ENCODE results near the gene SNTG2. TPM values are rescaled to one million over a fixed set of nuclear protein-coding genes. Genes with fewer than 3 reads are reported as not detected.

SNTG2 gene
- total RNA-seq, 2 experiments from 2014 or later = 0.52 to 1.1 TPM

- CTCF ChIA-PET = no interaction called here
Measured at GRCh38 chr2:1159013-1159412, 208.4 kb downstream of the SNTG2 start.

GRCh38 chr2:1162246-1162645 lies 211.6 kb downstream of the SNTG2 start:
- ChIA-PET POLR2A (no interaction called here), CTCF (no interaction called here)

More at GRCh38 chr2:1159013-1159412, 208.4 kb downstream of the SNTG2 start:
- POLR2A ChIA-PET = no interaction called here

GRCh38 chr2:1162768-1163584 lies 212.3 kb downstream of the SNTG2 start:
- POLR2A ChIA-PET = no interaction called here
- CTCF ChIA-PET = no interaction called here

- ChIA-PET POLR2A (no interaction called here), CTCF (no interaction called here)
Measured at GRCh38 chr2:1166976-1167375, 216.3 kb downstream of the SNTG2 start.

GRCh38 chr2:1168846-1169245 lies 218.2 kb downstream of the SNTG2 start:
- CTCF ChIA-PET = no interaction called here
- POLR2A ChIA-PET = no interaction called here

- POLR2A ChIA-PET = no interaction called here
- CTCF ChIA-PET = no interaction called here
Measured at GRCh38 chr2:1169291-1169949, 218.8 kb downstream of the SNTG2 start.

GRCh38 chr2:1170241-1170640 lies 219.6 kb downstream of the SNTG2 start:
- POLR2A ChIA-PET = no interaction called here
- CTCF ChIA-PET = no interaction called here

- POLR2A ChIA-PET = no interaction called here
- CTCF ChIA-PET = no interaction called here
Measured at GRCh38 chr2:1170711-1171110, 220.1 kb downstream of the SNTG2 start.

GRCh38 chr2:1173528-1173927 lies 222.9 kb downstream of the SNTG2 start:
- ChIA-PET POLR2A (no interaction called here), CTCF (no interaction called here)

- CTCF ChIA-PET = interaction anchor here (0.7 kb wide), 1 partner anchor 1677 kb away, joined by 3 read pairs; no protein-coding TSS in a partner anchor
- POLR2A ChIA-PET = no interaction called here
Measured at GRCh38 chr2:1181893-1182292, 231.2 kb downstream of the SNTG2 start.

GRCh38 chr2:1183300-1183699 lies 232.7 kb downstream of the SNTG2 start:
- POLR2A ChIA-PET = no interaction called here

GRCh38 chr2:1186421-1186820 lies 235.8 kb downstream of the SNTG2 start:
- POLR2A ChIA-PET = no interaction called here
- CTCF ChIA-PET = no interaction called here

More at GRCh38 chr2:1183300-1183699, 232.7 kb downstream of the SNTG2 start:
- CTCF ChIA-PET = no interaction called here

GRCh38 chr2:1187189-1187588 lies 236.5 kb downstream of the SNTG2 start:
- ChIA-PET CTCF (no interaction called here), POLR2A (no interaction called here)

GRCh38 chr2:1192121-1192520 lies 241.5 kb downstream of the SNTG2 start:
- CTCF ChIA-PET = no interaction called here
- POLR2A ChIA-PET = no interaction called here

GRCh38 chr2:1193801-1194200 lies 243.2 kb downstream of the SNTG2 start:
- ChIA-PET POLR2A (no interaction called here), CTCF (no interaction called here)

- POLR2A ChIA-PET = no interaction called here
- CTCF ChIA-PET = no interaction called here
Measured at GRCh38 chr2:1203772-1204171, 253.1 kb downstream of the SNTG2 start.

GRCh38 chr2:1205853-1206252 lies 255.2 kb downstream of the SNTG2 start:
- ChIA-PET CTCF (no interaction called here), POLR2A (no interaction called here)

- POLR2A ChIA-PET = no interaction called here
- CTCF ChIA-PET = no interaction called here
Measured at GRCh38 chr2:1207962-1208510, 257.4 kb downstream of the SNTG2 start.

- POLR2A ChIA-PET = no interaction called here
- CTCF ChIA-PET = no interaction called here
Measured at GRCh38 chr2:1208522-1208921, 257.9 kb downstream of the SNTG2 start.

GRCh38 chr2:1209246-1209645 lies 258.6 kb downstream of the SNTG2 start:
- CTCF ChIA-PET = no interaction called here
- POLR2A ChIA-PET = no interaction called here

- ChIA-PET POLR2A (no interaction called here), CTCF (no interaction called here)
Measured at GRCh38 chr2:1209761-1210160, 259.1 kb downstream of the SNTG2 start.

- CTCF ChIA-PET = no interaction called here
- POLR2A ChIA-PET = no interaction called here
Measured at GRCh38 chr2:1210352-1210751, 259.7 kb downstream of the SNTG2 start.

Measured in activated CD8-positive, alpha-beta memory T cell treated with anti-CD3 and anti-CD28 coated beads for 36 hours (primary cell).